LHCN-M2 (cell line): ENCODE data around the gene MTIF3. TPM values are rescaled to one million over a fixed set of nuclear protein-coding genes. Genes with fewer than 3 reads are reported as not detected.

ENCODE experiments used
- DNase-seq: peaks from one replicate; pipeline ENCODE4 v3.0.0-alpha.2; 2012; ENCODE audit warnings: low read depth
- polyA plus RNA-seq: library from polyadenylated mRNA; unstranded; fragments of >200 nt; gene quantifications from one replicate; pipeline ENCODE4 v1.2.1, GENCODE V29; 2012; ENCODE audit warnings: missing spikeins
- total RNA-seq: library from RNA; depleted of rRNA; stranded (reverse); fragments of >200 nt; gene quantifications from 2 replicates; pipeline ENCODE4 v1.2.3, GENCODE V29; 2014; rRNA removed

Gene MTIF3
- 30.8 and 45.4 TPM in 2 replicates for total RNA-seq
- polyA plus RNA-seq: 32.5 TPM

- peak; percentile 86 for DNase-seq
Measured at GRCh38 chr13:27449936-27450828, at the start of gene MTIF3. Gene MTIF3 (minus strand): TSS chr13:27450564. CDS start chr13:27440448, 10,116 bp downstream.

GRCh38 chr13:27497563-27498230 is 47.3 kb upstream of the MTIF3 start:
- DNase-seq: no peak

- no peak for DNase-seq
Measured at GRCh38 chr13:27496536-27497273, 46.3 kb upstream of the MTIF3 start.

GRCh38 chr13:27496006-27496405 is 45.6 kb upstream of the MTIF3 start:
- no peak for DNase-seq

GRCh38 chr13:27495551-27495950 is 45.2 kb upstream of the MTIF3 start:
- DNase-seq: no peak

GRCh38 chr13:27493981-27494380 is 43.6 kb upstream of the MTIF3 start:
- DNase-seq: no peak

- DNase-seq: no peak
Measured at GRCh38 chr13:27489456-27489855, 39.1 kb upstream of the MTIF3 start.

GRCh38 chr13:27487776-27488175 is 37.4 kb upstream of the MTIF3 start:
- no peak for DNase-seq

- DNase-seq: no peak
Measured at GRCh38 chr13:27483421-27483820, 33.1 kb upstream of the MTIF3 start.

- DNase-seq: no peak
Measured at GRCh38 chr13:27482983-27483382, 32.6 kb upstream of the MTIF3 start.

- peak; percentile 7 for DNase-seq
Measured at GRCh38 chr13:27481766-27482165, 31.4 kb upstream of the MTIF3 start.

- peak; percentile 44 for DNase-seq
Measured at GRCh38 chr13:27476943-27477703, 26.8 kb upstream of the MTIF3 start.

- DNase-seq: no peak
Measured at GRCh38 chr13:27474751-27475268, 24.4 kb upstream of the MTIF3 start.

GRCh38 chr13:27472941-27473340 is 22.6 kb upstream of the MTIF3 start:
- DNase-seq: no peak

GRCh38 chr13:27472441-27472840 is 22.1 kb upstream of the MTIF3 start:
- no peak for DNase-seq

- DNase-seq: no peak
Measured at GRCh38 chr13:27470075-27470820, 19.9 kb upstream of the MTIF3 start.

- DNase-seq: no peak
Measured at GRCh38 chr13:27466513-27466912, 16.1 kb upstream of the MTIF3 start.

GRCh38 chr13:27465611-27466010 is 15.2 kb upstream of the MTIF3 start:
- DNase-seq: no peak

- no peak for DNase-seq
Measured at GRCh38 chr13:27463500-27463899, 13.1 kb upstream of the MTIF3 start.

GRCh38 chr13:27461940-27462584 is 11.7 kb upstream of the MTIF3 start:
- no peak for DNase-seq
